ENCODE data around the gene WDR27.

GRCh38 chr6:169491482-169491881, 210.3 kb downstream of the WDR27 start:
- no peak for TF ChIP-seq POLR2A (IDR thresholded peaks at IDR 0.05)
- no peak for TF ChIP-seq CTCF (IDR thresholded peaks at IDR 0.05)
- TF ChIP-seq POLR2AphosphoS5 (IDR thresholded peaks at IDR 0.05; ENCODE audit: insufficient read depth in 1 of 2, low read depth in 1 of 2) = no peak
